ENCODE data around the gene DLG1.

GRCh38 chr3:197331131-197331530, 32.7 kb upstream of the DLG1 start:
- TF ChIP-seq CEBPB (IDR thresholded peaks at IDR 0.05; ENCODE audit: low read depth, low read length), result no peak
- no peak for TF ChIP-seq CTCF (conservative IDR thresholded peaks at IDR 0.05; ENCODE audit: low read depth, low read length)
- no peak for TF ChIP-seq RCOR1 (IDR thresholded peaks at IDR 0.05; ENCODE audit: insufficient replicate concordance, low read length)

Measured in IMR-90 (cell line).